Stimulated activated CD4-positive, alpha-beta T cell treated with anti-CD3 and anti-CD28 coated beads, Interleukin-12 subunit alpha, Interleukin-12 subunit beta, amount 100 ng/mL, for 24 hours (primary cell): ENCODE data around the gene KRT8.
"Not testable (repeated sequence)": the region's sequence is repeated elsewhere in the genome, so short reads cannot be mapped to it uniquely, and the experiment has no call there.

Source experiments
- DNase-seq, 2 experiments: peaks; one replicate each; pipeline ENCODE4 v3.0.0-alpha.2; 2020; ENCODE audit warnings: low read depth in 2 of 2

KRT8 gene

GRCh38 chr12:52901715-52902541 lies 2.9 kb downstream of the KRT8 start:
- no peak for DNase-seq

GRCh38 chr12:52900896-52901714 lies 3.8 kb downstream of the KRT8 start:
- DNase-seq = no peak

DNA sequence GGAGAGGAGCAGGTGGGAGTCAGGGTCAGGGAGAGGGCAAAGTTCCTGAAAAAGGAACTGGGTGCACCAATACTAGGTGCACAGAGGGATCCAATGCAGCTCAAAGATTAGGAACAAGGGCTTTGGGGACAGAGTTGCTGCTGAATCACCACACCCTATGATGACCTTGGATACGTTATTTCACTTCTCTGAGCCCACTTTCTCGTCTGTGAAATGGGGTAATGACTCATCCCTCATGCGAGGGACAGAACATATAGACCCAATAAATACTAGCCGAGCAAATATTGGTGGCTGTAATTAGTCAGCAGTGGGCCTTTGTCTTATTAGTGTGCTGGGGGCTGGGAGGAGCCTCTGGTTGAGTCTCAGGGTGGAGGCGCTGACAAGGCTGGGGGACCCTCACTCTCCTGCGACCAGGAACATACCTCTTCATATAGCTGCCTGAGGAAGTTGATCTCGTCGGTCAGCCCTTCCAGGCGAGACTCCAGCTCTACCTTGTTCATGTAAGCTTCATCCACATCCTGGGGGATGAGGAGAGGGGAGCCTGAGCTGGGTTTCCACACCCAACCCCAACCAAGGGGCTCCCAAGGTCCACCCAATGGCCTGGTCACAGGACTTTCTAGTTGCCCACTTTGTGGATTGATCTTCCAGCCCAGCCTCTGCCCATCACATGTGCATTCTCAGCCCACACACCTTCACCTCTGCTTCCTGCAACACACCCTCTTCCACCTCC lies 4.5 kb downstream of the KRT8 start:
- no peak for DNase-seq

- no peak for DNase-seq
Observed at GRCh38 chr12:52899338-52900035, 5.4 kb downstream of the KRT8 start.

GRCh38 chr12:52896190-52897100 lies 8.4 kb downstream of the KRT8 start:
- DNase-seq = no peak

- DNase-seq = no peak
Observed at GRCh38 chr12:52895726-52896189, 9.1 kb downstream of the KRT8 start.

- no peak for DNase-seq
Observed at GRCh38 chr12:52892974-52893373, 11.9 kb downstream of the KRT8 start.

DNA sequence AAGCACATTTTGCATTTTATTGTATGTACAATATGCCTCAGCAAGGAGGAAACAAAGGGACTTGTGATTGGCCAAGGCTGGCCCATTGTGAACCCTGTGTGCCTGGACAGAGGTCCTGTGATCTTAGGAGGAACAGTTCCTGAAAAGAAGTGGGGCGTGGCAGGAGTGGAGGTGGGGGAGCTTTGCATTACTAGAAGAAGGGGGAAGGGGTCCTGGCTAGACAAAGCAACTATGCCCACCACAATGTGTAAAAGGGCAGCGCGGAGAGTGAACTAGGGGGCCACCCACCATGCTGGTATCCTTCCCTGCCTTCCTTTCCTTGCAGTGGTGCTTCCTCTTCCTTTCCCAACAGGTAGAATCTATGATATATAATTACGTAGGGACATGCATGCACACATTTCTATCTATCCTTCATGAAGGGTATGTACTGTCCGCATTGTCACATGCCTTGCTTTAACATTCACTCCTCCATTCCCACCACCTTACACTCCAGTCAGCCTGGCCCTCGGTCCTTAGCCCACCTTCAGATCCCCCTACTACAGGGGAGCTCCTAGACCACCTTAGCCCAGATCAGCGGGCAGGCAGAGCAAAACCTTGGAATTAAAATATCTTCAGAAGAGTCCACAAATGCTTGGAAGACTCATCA lies 12.5 kb downstream of the KRT8 start:
- DNase-seq = no peak

DNA sequence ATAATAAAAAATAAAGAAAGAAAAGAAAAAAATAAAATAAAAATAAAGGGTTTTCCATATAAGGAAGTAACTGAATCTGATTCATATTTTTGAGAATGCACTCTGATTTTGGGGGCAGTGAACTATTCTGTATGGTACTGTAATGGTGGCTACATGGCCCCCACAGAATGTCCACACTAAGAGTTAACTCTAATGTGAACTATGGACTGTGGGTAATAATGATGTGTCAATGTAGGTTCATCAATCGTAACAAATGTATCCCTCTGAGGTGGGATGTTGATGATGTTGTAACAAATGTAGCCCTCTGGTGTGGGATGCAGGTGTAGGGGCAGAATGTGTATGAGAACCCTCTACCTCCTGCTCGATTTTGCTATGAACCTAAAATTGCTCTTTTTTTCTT lies 13.8 kb downstream of the KRT8 start:
- no peak for DNase-seq

- no peak for DNase-seq
Observed at GRCh38 chr12:52890417-52890816, 14.5 kb downstream of the KRT8 start.

DNA sequence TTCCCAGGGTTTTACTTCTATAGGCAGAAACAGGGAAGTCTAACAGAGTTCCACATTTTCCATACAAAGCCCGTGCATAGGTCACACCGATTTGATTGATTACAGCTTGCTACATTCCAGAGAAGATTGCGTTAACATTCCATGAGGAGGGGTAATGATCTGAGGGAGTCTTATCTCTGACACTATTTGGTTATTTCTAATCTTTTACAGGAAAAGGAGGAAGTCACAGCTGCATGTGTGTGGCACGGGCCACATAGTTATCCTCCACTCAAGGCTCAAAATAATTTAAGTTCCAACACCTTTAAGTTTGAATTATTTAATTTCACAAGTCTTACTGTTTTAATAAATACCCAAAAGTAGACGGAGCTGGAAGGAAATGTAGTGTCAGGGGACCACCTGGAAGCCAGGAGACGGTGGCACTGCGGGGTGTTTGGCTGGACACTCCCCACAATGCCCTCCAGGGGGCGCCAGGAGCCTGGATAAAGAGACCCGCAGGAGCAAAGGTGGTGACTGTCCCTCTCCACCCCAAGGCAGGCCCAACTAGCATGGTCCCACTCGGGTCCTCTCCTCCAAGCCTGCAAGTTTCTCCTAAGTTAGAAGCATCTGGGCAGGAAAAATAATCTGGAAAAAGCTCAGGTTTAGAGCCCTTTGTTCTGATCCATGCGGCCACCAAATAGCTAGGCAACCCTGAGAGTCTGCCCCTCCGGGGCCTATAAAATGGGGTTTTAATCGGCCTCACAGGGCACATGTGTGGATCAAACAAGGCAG lies 20.2 kb downstream of the KRT8 start:
- peak; percentile 64 to 79 for DNase-seq

GRCh38 chr12:52880499-52880898 lies 24.4 kb downstream of the KRT8 start:
- DNase-seq = not testable (repeated sequence)

DNA sequence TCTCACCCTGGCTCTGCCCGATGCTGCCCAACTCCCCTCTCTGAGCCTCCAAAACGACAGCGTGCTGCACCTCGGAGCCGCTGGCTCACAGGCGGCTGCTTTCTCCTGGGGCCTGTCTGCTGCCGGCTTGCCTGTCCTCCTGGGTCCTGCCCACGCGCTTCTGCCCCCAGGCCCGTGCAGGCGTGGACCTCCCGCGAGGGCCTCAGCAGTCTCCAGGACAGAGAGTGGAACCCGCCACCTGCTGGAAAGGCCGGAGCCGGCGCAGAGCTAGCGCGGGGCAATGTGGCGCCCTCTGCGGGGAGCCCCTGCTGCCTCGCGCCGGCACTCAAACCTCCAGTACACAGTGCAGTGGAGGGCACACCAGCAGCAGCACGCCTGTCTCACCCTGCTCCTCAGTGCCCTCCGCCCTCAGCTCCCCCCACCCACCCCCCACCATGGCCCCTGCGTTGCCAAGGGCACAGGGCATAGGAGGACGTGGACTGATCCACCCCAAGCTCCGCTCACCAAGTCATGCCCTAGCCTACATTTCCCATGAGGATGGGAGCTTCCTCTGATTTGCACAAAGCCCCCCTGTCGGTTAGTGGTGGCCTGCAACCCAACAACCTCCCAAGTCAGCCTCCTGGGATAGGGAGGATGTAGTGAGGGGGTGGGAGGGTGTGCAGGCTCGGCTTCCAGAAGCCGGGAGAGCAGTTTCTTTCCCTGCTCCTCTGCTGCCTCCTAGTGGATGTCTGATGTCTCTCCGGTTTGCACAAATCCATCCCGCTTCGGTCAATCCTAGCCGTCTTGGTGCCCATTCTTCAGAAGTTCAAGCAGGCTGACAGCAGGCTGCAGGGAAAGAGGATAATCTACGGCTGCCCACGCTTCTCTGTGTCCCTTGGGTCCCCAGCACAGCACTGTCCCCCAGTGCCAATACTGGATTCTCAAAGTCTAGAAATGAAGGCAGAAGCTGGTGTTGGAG lies 25.2 kb downstream of the KRT8 start:
- peak; percentile 57 to 63 for DNase-seq

DNA sequence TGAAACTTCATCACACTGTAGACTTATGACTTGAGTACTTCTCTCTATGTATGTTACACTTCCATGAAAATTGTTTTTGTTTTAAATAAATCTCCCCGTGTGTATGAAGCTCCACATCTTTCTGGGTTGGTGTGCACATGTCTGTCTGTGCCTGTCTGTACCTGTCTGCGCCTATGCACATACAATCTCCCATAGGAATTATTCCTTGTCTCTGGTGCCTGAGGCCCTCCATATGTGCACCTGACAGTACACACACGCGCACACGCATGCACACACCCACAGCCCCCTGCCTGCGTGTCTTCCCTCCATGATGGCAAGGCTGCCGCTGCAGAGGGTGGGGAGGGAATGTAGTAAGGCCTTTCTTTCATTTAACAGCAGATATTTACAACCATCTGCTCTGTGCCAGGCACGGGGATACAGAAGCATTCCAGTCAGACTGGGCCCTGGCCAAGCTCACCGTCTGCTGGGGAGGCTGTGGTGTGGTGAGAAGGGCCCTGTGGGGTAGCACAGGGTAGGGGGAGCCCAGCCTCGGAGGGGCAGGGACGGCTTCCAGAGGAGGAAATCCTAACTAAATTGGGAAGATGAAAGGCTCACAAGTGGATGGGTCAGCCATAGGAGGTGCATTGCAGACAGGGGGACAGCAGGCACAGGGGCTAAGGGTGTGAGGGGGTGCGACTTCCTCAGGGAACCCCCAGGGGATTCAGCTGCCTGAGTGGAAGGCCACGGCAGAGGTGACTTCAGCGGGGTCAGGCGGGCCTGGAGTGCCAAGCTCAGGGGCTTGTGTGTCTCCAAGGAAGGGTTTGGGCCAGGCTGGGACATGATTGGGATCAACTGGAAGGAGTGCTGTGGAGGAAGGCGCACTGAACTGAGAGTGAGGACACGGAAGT lies 26.1 kb downstream of the KRT8 start:
- DNase-seq = no peak

DNA sequence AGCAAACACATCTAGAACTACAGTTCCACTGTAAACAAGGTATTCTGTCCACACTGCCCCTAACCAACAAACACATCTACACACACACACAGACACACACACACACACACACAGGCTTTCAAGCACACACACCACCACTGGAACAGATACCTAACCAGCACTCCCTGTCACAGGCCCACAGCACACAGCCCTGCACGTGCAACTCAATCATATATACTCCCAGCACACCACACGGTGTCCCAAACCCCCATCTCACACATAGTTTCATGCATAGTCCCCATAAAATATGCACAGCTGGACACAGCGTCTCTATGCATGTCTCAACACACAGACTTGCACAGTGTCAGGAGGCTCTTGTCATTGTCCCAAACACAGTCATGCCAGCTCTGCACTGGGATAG lies 27.6 kb downstream of the KRT8 start:
- no peak for DNase-seq

- no peak for DNase-seq
Observed at GRCh38 chr12:52876372-52876771, 28.5 kb downstream of the KRT8 start.
